ENCODE data around the gene SH3PXD2A.

SH3PXD2A gene

GRCh38 chr10:103570844-103571655 lies 284.3 kb downstream of the SH3PXD2A start:
- DNase-seq = no peak

GRCh38 chr10:103569896-103570295 lies 285.5 kb downstream of the SH3PXD2A start:
- DNase-seq = peak; percentile 28

GRCh38 chr10:103568505-103568904 lies 286.9 kb downstream of the SH3PXD2A start:
- no peak for DNase-seq

GRCh38 chr10:103566536-103566935 lies 288.8 kb downstream of the SH3PXD2A start:
- DNase-seq = peak; percentile 26

- DNase-seq = no peak
Observed at GRCh38 chr10:103564776-103565520, 290.4 kb downstream of the SH3PXD2A start.

- DNase-seq = no peak
Observed at GRCh38 chr10:103564116-103564501, 291.3 kb downstream of the SH3PXD2A start.

GRCh38 chr10:103563231-103564115 lies 291.9 kb downstream of the SH3PXD2A start:
- DNase-seq = no peak

GRCh38 chr10:103562383-103562782 lies 293.0 kb downstream of the SH3PXD2A start:
- no peak for DNase-seq

GRCh38 chr10:103560886-103561285 lies 294.5 kb downstream of the SH3PXD2A start:
- no peak for DNase-seq

- no peak for DNase-seq
Observed at GRCh38 chr10:103559776-103560175, 295.6 kb downstream of the SH3PXD2A start.

- no peak for DNase-seq
Observed at GRCh38 chr10:103558911-103559310, 296.5 kb downstream of the SH3PXD2A start.

GRCh38 chr10:103557455-103557854 lies 297.9 kb downstream of the SH3PXD2A start:
- no peak for DNase-seq

GRCh38 chr10:103556383-103557007 lies 298.9 kb downstream of the SH3PXD2A start:
- DNase-seq = no peak

- DNase-seq = no peak
Observed at GRCh38 chr10:103555712-103556111, 299.7 kb downstream of the SH3PXD2A start.

GRCh38 chr10:103555325-103555649 lies 300.1 kb downstream of the SH3PXD2A start:
- no peak for DNase-seq

- DNase-seq = peak; percentile 52
Observed at GRCh38 chr10:103554488-103555324, 300.7 kb downstream of the SH3PXD2A start.

GRCh38 chr10:103553743-103554487 lies 301.5 kb downstream of the SH3PXD2A start:
- DNase-seq = no peak

GRCh38 chr10:103552856-103553742 lies 302.3 kb downstream of the SH3PXD2A start:
- no peak for DNase-seq

- no peak for DNase-seq
Observed at GRCh38 chr10:103551619-103552602, 303.5 kb downstream of the SH3PXD2A start.
